Right ventricle myocardium inferior (tissue), 1 donor: Measurements from ENCODE around the gene HCK. TPM values are rescaled to one million over a fixed set of nuclear protein-coding genes. Genes with fewer than 3 reads are reported as not detected.

Experiments
- ATAC-seq: fragments of 200-7000 bp; cut with Tn5 transposase; one replicate; pipeline ENCODE4 v1.9.1; 2020; ENCODE audit warnings: mild to moderate bottlenecking, moderate library complexity
- DNase-seq: peaks from one replicate; pipeline ENCODE4 v3.0.0; 2021; ENCODE audit errors: missing footprints
- intact Hi-C: fragments of 100-400 bp; cut with DNase I; formaldehyde crosslinking; loops from one replicate; pipeline ENCODE4 v1.11.0; 2022
- total RNA-seq: library from RNA; stranded (reverse); fragmentation: NEBNext Ultra II Directional; extraction: Animal tissue kit (Norgen Biotek cat#: 25700); gene quantifications from one replicate; pipeline ENCODE4 v1.2.1, GENCODE V29; 2021
- donor health status: DM: no; HTN: yes; CAD: no; lungs with severe emphysema.

HCK gene
- total RNA-seq, 1 donor from 2014 or later, result 7.0 TPM

GRCh38 chr20:32078791-32079190 lies 26.7 kb downstream of the HCK start:
- intact Hi-C loops, result no loop called here

GRCh38 chr20:32079655-32080109 lies 27.6 kb downstream of the HCK start:
- DNase-seq (no peak), ATAC-seq (no peak)
- intact Hi-C loops, result no loop called here

More at GRCh38 chr20:32078791-32079190, 26.7 kb downstream of the HCK start:
- no peak for ATAC-seq
- DNase-seq, result no peak

GRCh38 chr20:32080783-32081182 lies 28.7 kb downstream of the HCK start:
- ATAC-seq (no peak), DNase-seq (no peak)
- intact Hi-C loops, result no loop called here

GRCh38 chr20:32083469-32083868 lies 31.4 kb downstream of the HCK start:
- intact Hi-C loops, result no loop called here
- no peak for ATAC-seq
- no peak for DNase-seq

- ATAC-seq (no peak), DNase-seq (no peak)
- intact Hi-C loops, result loop anchor here (5.0 kb wide), 1 partner anchor 235 kb away; no protein-coding TSS in a partner anchor
These were observed 35.0 kb downstream of the HCK start for GRCh38 chr20:32087070-32087469.

- intact Hi-C loops, result loop anchor here (5.0 kb wide), 1 partner anchor 236 kb away; no protein-coding TSS in a partner anchor
- DNase-seq (no peak), ATAC-seq (no peak)
These were observed 36.7 kb downstream of the HCK start for GRCh38 chr20:32088759-32089158.

GRCh38 chr20:32089637-32090362 lies 37.8 kb downstream of the HCK start:
- ATAC-seq (no peak), DNase-seq (no peak)
- intact Hi-C loops, result loop anchor here (2.0 to 5.0 kb wide), 2 partner anchors 237 to 267 kb away; no protein-coding TSS in a partner anchor

GRCh38 chr20:32091888-32092346 lies 39.9 kb downstream of the HCK start:
- peak; percentile 57 for ATAC-seq
- intact Hi-C loops, result loop anchor here (2.0 kb wide), 1 partner anchor 269 kb away; no protein-coding TSS in a partner anchor
- DNase-seq, result peak; percentile 88

GRCh38 chr20:32098786-32099185 lies 46.7 kb downstream of the HCK start:
- no peak for ATAC-seq
- DNase-seq, result no peak
- intact Hi-C loops, result no loop called here

GRCh38 chr20:32108814-32109391 lies 56.9 kb downstream of the HCK start:
- intact Hi-C loops, result no loop called here
- ATAC-seq, result no peak

GRCh38 chr20:32109392-32110172 lies 57.5 kb downstream of the HCK start, which contains the start of gene TM9SF4:
TM9SF4 (plus strand) TSS chr20:32109714; CDS start chr20:32109741, 27 bp downstream.
- ATAC-seq (peak; percentile 95), DNase-seq (peak; percentile 94)
- intact Hi-C loops, result no loop called here

More at GRCh38 chr20:32108814-32109391, 56.9 kb downstream of the HCK start:
- DNase-seq, result no peak

- ATAC-seq (no peak), DNase-seq (no peak)
- intact Hi-C loops, result no loop called here
These were observed 58.2 kb downstream of the HCK start for GRCh38 chr20:32110173-32110704.

- ATAC-seq (no peak), DNase-seq (no peak)
- intact Hi-C loops, result no loop called here
These were observed 58.7 kb downstream of the HCK start for GRCh38 chr20:32110727-32111126.

- DNase-seq (no peak), ATAC-seq (no peak)
- intact Hi-C loops, result no loop called here
These were observed 59.2 kb downstream of the HCK start for GRCh38 chr20:32111156-32111686.

GRCh38 chr20:32111753-32112152 lies 59.7 kb downstream of the HCK start:
- DNase-seq (no peak), ATAC-seq (no peak)
- intact Hi-C loops, result no loop called here

- ATAC-seq (no peak), DNase-seq (peak; percentile 82)
- intact Hi-C loops, result no loop called here
These were observed 60.8 kb downstream of the HCK start for GRCh38 chr20:32112841-32113240.

GRCh38 chr20:32113591-32114260 lies 61.7 kb downstream of the HCK start:
- intact Hi-C loops, result no loop called here
- ATAC-seq, result no peak
- no peak for DNase-seq

- intact Hi-C loops, result no loop called here
- no peak for ATAC-seq
- DNase-seq, result no peak
These were observed 62.4 kb downstream of the HCK start for GRCh38 chr20:32114305-32114960.
